Activated naive CD8-positive, alpha-beta T cell treated with anti-CD3 and anti-CD28 coated beads, Interleukin-2, amount 10 ng/mL, durations not matched to agents 7 days and 5 days (primary cell): ENCODE results near the gene SHOC2. TPM values are rescaled to one million over a fixed set of nuclear protein-coding genes. Genes with fewer than 3 reads are reported as not detected.

Experiments used
- ATAC-seq: fragments of 150-1000 bp; cut with Tn5 transposase; one replicate; pipeline ENCODE4 v1.10.0; 2021; ENCODE audit warnings: low read depth, moderate library complexity
- POLR2A ChIA-PET: fragments of 350-600 bp; sonication (Branson Sonifier 250); formaldehyde crosslinking; loops from one replicate; lab custom pipeline; 2021; ENCODE audit warnings: antibody characterized with exemption; lab: Charles Lee
- DNase-seq: peaks from one replicate; pipeline ENCODE4 v3.0.0; 2021
- H3K27ac Mint-ChIP-seq: one replicate; pipeline ENCODE4 v1.8.0; 2022; ENCODE audit warnings: mild to moderate bottlenecking, mixed read lengths
- H3K27me3 Mint-ChIP-seq: one replicate; pipeline ENCODE4 v1.8.0; 2022; ENCODE audit warnings: mild to moderate bottlenecking, moderate library complexity, mixed read lengths
- H3K36me3 Mint-ChIP-seq: one replicate; pipeline ENCODE4 v1.8.0; 2021; ENCODE audit warnings: mild to moderate bottlenecking, mixed read lengths
- H3K4me1 Mint-ChIP-seq: one replicate; pipeline ENCODE4 v1.8.0; 2021; ENCODE audit warnings: mixed read lengths
- H3K4me3 Mint-ChIP-seq: one replicate; pipeline ENCODE4 v1.8.0; 2022; ENCODE audit warnings: mild to moderate bottlenecking, moderate library complexity, mixed read lengths
- H3K9me3 Mint-ChIP-seq: one replicate; pipeline ENCODE4 v1.8.0; 2021; ENCODE audit warnings: mixed read lengths
- microRNA-seq: library from miRNA; unstranded; fragments of <30 nt; microRNA quantifications from one replicate; pipeline ENCODE4 v1.2.0, GENCODE V29; 2022
- total RNA-seq, 2 experiments: library from RNA; stranded (reverse); gene quantifications; one replicate each; pipeline ENCODE4 v1.2.3, GENCODE V29; 2021

SHOC2 gene
- total RNA-seq, 2 experiments from 2014 or later, result 49.8 to 56.2 TPM

DNA sequence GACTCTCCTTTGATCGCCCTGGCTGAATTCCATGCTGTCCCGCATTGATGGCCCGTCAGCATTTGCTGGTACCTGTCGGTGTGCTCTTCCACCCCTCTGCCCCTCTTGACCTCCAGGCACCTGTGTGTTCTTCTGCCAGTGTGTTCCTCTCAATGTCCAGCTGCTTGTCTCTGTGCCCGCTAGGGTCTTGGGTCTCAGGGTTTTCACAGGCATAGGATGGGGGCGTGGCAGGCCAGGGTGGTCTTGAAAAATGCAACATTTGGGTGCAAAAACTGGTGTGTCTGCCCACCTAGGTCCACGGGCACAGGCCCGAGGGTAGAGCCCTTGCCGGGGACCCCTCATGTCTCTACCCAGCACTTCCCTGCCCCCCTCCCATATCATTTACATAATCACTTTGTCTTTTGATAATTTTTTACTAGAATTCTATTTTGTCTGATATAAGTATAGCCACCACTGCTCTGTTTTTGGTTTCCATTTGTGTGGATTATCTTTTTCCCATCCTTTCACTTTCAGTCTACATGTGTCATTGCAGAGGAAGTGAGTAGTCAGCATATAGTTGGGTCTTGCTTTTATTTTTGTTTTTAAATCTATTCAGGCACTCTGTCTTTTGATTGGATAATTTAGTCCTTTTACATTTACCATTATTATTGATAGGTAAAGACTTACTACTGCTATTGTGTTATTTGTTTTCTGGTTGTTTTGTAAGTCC is 110.8 kb downstream of the SHOC2 start:
- peaks cover 16% of the 10 kb centered on the region for H3K36me3 Mint-ChIP-seq
- H3K27ac Mint-ChIP-seq, result no peak overlapping the region
- H3K4me3 Mint-ChIP-seq, result peak overlapping the region; percentile 11
- POLR2A ChIA-PET, result no interaction called here
- H3K27me3 Mint-ChIP-seq, result peaks cover 2% of the 10 kb centered on the region
- peaks cover 9% of the 10 kb centered on the region for H3K9me3 Mint-ChIP-seq
- ATAC-seq (peak; percentile 96), DNase-seq (no peak)
- peaks cover 6% of the 10 kb centered on the region for H3K4me1 Mint-ChIP-seq

DNA sequence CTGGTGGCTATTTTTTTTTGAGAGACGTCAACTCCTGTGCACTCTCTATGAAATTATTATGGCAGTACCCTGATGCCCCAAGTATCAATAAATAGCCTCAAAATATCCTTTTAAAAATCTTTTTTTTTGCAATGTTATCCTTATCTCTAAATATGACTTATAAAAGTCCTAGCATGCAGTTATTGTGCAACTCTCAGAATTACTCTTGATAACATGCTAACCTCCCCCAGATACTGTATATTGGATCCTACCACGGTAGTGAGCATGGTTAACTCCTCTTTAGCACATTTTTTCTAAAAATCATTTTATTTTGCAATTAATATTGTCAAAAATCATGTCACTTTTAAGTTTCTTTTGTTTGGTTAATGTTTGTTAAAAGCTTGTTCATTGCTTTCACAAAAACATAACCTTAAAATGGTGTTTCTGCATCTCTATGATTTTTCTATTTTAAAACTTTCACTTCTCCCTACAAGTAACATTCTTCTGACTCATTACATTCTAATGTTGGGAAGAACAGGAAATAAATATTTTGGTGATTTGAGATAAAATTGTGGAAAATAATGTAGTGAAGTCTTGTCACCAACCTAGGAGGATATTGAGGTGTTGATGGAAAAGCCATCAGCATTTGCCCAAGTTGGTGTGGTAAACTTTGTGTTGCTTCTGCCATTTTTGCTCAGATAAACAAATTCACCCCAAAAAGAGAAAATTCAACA is 115.3 kb downstream of the SHOC2 start:
- no peak overlapping the region for H3K27ac Mint-ChIP-seq
- POLR2A ChIA-PET, result no interaction called here
- peaks cover 18% of the 10 kb centered on the region for H3K9me3 Mint-ChIP-seq
- peaks cover 2% of the 10 kb centered on the region for H3K27me3 Mint-ChIP-seq
- no peak for DNase-seq
- H3K36me3 Mint-ChIP-seq, result peaks cover 19% of the 10 kb centered on the region
- no peak overlapping the region for H3K4me3 Mint-ChIP-seq
- no peak for ATAC-seq
- H3K4me1 Mint-ChIP-seq, result peaks cover 6% of the 10 kb centered on the region

DNA sequence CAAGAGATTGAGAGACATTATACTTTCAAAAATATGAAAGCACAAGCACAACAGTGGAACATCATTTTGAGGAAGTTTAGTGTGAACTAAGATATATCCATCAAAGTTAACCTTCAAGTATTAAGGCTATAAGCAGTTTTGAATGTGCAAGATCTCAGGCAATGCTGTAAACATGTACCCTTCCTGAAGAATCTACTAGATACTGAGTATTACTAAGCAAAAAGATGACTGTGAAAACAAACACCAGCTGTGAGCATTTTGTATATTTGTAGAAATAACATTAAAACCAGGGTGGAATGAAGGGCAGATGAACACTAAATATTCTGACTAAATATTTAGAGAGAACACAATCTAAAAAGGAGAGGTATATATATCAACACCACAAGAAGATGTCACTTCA is 116.1 kb downstream of the SHOC2 start:
- ATAC-seq (no peak), DNase-seq (no peak)
- H3K27me3 Mint-ChIP-seq, result peaks cover 2% of the 10 kb centered on the region
- no peak overlapping the region for H3K4me3 Mint-ChIP-seq
- peaks cover 2% of the 10 kb centered on the region for H3K4me1 Mint-ChIP-seq
- H3K36me3 Mint-ChIP-seq, result peaks cover 19% of the 10 kb centered on the region
- H3K9me3 Mint-ChIP-seq, result peaks cover 20% of the 10 kb centered on the region
- POLR2A ChIA-PET, result no interaction called here
- no peak overlapping the region for H3K27ac Mint-ChIP-seq

DNA sequence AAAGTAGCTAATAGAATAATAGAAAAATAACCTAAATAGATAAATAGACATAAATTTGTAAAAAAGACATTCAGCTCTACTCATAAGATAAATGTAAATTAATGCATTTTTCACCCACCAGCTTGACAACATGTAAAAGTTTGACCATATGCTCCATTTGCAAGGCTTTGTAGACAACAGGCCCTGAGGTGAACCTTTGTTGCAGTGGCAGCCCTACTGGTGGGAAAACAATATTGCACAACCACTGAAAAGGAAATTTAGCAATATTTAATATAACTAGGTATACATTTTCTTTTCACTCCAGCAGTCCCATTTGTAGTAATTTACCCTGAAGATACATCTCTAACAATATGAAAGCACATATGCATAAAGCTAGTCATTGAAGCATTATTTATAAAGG is 118.5 kb downstream of the SHOC2 start:
- Mint-ChIP-seq H3K9me3 (peaks cover 23% of the 10 kb centered on the region), H3K4me1 (no peaks in the 10 kb centered on the region), H3K27ac (no peak overlapping the region), H3K36me3 (peaks cover 10% of the 10 kb centered on the region), H3K4me3 (no peak overlapping the region), H3K27me3 (peaks cover 2% of the 10 kb centered on the region)
- ATAC-seq (no peak), DNase-seq (no peak)
- POLR2A ChIA-PET, result no interaction called here

DNA sequence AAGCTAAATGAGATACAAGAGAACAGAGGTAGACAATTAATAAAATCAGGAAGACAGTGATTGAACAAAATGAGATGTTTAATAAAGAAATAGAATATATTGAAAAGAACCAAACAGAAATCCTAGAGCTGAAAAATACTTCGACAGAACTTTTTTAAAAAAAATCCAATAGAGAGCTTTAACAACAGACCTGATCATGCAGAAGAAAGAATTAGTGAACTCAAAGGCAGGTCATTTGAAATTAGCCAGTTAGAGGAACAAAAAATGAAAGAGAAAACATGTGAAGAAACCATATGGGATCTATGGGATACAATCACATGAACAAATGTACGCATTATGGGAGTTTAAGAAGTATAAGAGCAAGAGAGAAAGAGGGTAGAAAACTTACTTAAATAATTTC is 120.1 kb downstream of the SHOC2 start:
- no peaks in the 10 kb centered on the region for H3K27me3 Mint-ChIP-seq
- no peak overlapping the region for H3K4me3 Mint-ChIP-seq
- H3K4me1 Mint-ChIP-seq, result no peaks in the 10 kb centered on the region
- H3K27ac Mint-ChIP-seq, result no peak overlapping the region
- no peak for ATAC-seq
- peaks cover 5% of the 10 kb centered on the region for H3K36me3 Mint-ChIP-seq
- peaks cover 18% of the 10 kb centered on the region for H3K9me3 Mint-ChIP-seq
- DNase-seq, result no peak
- POLR2A ChIA-PET, result no interaction called here

DNA sequence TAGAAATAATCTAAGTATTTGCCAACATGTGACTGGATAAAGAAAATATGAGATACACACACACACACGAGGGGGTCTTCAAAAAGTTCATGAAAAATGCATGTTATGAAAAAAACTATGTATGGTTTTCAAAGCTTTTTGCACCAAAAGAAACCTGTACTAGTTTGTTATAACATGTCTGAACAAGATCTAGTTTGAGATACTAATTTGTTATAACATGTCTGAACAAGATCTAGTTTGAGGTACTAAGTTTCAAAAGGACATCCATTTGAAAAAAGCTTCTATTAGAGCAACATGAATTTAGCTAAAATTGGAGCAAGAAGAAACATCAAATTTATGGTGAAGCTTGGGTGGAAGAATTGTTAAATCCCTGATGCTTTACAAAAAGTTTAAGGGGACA is 137.6 kb downstream of the SHOC2 start:
- Mint-ChIP-seq H3K27ac (no peak overlapping the region), H3K9me3 (peaks cover 10% of the 10 kb centered on the region), H3K4me1 (no peaks in the 10 kb centered on the region), H3K36me3 (peaks cover 2% of the 10 kb centered on the region), H3K27me3 (peaks cover 24% of the 10 kb centered on the region), H3K4me3 (no peak overlapping the region)
- no peak for DNase-seq
- ATAC-seq, result no peak
- POLR2A ChIA-PET, result no interaction called here

Small RNA genes lying within 50 kb of the gene (microRNA-seq; reads per million reads assigned to microRNA genes)
- gene MIR548E, result 2.1 reads per million

Other genes with a start within 250 kb of the SHOC2 start
- gene PDCD4, start 47.7 kb upstream of the SHOC2 start, total RNA-seq, result 100 to 1,000 TPM; 236 to 237 TPM
- gene BBIP1, start 424 bp upstream of the SHOC2 start, total RNA-seq, result 10 to 100 TPM; 33.0 to 33.8 TPM
- gene ADRA2A, start 157.4 kb downstream of the SHOC2 start, total RNA-seq, result not detected